A172 (cell line): ENCODE results near the gene CAPN9. TPM values are rescaled to one million over a fixed set of nuclear protein-coding genes. Genes with fewer than 3 reads are reported as not detected.
A peak's percentile ranks its signal among the peaks of the same experiment; 100 is the strongest.

Source experiments
- DNase-seq: peaks from one replicate; pipeline ENCODE4 v3.0.0-alpha.2; 2015; ENCODE audit warnings: low spot score
- total RNA-seq: library from RNA; depleted of rRNA; stranded (reverse); fragments of >200 nt; shearing (Covaris generic); gene quantifications from 2 replicates; pipeline ENCODE4 v1.2.3, GENCODE V29; 2014

CAPN9 gene
- total RNA-seq, 1 experiment from 2014 or later = not detected

DNA sequence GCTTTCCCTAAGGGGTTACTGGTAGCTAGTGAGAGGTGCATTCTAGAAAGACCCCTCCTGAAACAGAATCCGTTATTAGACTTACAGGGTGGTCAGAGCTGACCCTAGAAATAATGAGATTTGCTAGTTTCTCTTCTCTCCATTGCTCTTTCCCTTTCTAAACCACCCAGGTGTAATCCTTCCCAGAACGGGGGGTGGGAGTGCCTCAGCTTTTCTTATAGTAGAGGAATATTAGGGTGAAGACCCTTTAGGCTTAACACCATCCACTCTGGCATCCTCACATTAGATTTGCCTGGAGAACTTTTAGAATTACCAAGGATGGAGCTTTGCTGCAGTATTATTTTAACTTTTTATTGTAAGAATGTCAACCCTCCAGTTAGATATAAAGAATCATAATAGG is 49.4 kb downstream of the CAPN9 start:
- no peak for DNase-seq

- DNase-seq = no peak
Observed at GRCh38 chr1:230797376-230797920, 50.3 kb downstream of the CAPN9 start.

- peak; percentile 65 for DNase-seq
Observed at GRCh38 chr1:230797942-230798365, 50.8 kb downstream of the CAPN9 start.

GRCh38 chr1:230798491-230798890 is 51.3 kb downstream of the CAPN9 start:
- DNase-seq = no peak

DNA sequence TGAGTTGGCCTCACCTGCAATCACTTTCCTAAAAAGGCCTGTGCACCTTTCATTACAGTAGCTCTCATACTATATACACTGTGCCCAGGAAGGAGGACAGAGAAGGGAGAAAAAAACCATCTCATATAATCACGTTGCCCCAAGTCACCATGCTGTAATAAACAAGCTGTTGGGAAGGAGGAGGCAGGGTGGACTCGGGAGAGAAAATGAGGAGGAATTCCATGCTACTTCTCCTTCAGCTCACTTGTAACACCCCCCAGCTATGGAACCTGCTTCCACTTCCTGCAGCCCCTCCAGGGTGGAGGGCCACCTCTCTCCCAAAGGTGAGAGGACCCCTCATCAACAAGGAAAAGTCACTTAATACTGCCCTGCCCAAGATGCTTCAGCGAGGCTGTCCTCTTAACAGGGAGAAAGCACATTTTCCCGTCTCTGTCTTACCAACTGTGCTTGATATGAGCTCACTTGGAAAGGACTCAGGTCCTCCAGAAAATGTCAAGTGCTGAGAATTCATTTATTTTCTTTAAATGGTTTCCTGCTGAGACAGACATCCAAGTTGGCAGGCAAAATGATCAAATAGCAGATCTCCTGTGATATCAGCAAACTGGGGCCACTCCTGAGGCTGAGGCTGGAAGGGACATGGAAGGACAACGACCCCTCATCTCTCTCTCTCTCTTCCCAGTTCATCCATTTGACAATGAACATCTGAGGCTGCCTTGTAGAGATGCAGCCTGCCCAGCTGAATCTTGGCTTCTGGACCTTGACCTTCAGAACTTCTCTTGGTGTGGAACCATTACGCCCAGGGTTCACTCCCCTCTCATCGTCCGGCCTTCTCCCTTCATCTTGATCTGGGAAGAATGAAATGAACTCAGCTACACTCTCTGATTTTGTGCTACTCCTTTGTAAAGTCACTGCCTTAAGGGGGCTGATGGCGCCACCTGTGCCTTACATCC is 54.0 kb downstream of the CAPN9 start:
- DNase-seq = no peak

- DNase-seq = no peak
Observed at GRCh38 chr1:230804396-230804795, 57.2 kb downstream of the CAPN9 start.

DNA sequence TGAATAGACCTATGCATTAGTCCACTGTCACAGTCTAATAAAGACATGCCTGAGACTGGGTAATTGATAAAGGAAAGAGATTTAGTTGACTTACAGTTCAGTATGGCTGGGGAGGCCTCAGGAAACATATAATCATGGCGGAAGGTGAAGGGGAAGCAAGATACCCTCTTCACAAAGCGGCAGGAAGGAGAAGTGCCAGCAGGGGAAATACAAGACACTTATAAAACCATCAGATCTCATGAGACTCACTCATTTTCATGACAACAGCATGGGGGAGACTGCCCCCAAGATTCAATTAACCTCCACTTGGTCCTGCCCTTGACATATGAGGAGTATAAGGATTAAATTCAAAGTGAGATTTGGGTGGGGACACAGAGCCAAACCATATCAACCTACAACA is 59.4 kb downstream of the CAPN9 start:
- no peak for DNase-seq

DNA sequence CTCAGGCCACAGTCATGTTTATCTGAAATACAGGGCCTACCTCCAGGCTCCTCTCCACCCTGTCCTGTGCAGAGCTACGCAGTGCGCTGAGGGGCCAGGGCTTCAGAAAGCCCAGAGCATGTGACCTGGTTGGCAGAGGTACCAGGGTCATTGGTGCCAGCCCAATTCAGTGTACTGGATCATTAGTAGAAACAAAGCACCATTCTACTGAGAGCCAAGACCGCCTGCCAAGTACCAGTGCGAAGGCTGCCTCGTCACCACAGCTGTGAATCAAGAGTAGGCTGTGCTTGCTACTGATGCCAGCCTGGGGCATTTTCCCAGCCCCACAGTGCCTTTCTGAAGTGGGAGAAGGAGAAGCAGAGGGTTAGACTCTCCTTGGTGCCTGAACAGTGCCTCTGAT is 59.8 kb downstream of the CAPN9 start:
- DNase-seq = no peak

DNA sequence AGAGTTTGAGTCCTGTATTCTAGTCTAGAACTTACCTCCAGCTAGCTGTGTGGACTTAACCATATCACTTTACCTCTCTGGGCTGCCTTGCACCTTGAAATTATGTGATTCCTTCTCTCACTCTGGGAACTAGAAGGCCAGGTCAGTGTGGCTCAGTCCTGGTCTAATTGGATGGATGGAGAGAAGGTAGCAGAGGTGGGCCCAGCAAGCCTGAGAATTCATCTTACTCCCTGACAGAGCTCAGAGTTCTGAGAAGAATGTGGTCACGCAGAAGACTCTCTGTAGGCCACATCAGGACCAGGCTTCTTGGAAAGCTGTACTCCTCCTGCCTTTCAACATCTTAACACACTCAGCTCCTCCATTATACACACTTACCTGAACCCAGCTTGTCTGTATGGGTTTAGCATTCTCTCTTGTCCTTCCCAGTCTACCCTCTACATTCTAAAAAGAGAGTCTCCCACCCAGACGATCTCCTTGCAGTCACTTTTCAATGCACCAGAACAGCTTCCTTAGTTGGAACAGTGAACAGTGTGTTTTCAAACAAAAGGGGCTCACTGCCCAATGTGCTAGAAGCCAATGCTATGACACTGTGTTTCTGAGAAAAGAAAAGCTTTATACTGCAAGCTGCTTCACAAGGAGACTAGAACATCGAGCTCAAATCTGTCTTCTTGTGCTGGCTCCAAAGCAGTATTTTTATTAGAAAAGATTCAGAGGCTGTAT is 60.5 kb downstream of the CAPN9 start:
- no peak for DNase-seq

DNA sequence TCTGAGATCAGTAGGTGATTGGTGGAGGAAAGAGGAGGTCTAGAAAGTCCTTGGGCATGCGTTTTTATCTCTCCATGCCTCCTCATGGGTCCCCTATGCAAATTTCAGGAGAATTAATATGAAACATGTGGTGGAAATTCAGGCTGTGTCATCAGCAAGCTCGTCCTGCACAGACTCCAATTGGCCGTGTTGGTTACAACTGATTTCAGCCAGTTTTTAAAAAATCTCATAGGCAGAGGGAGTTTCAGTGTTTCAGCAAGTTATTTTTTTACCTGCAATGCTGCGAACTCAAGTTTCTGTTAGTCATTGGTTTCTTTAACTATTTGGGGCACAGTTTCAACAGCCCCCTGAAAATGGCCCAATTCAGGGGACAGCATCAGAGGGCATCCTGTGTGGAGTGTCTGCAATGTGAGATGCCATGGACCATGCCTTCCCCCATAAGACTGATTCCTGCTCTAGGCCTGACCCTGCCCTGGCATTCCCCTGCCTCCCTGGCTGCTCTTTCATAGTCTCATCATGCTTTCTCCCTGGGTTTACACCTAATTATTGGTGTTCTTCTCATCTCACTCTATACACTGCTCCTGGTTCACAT is 61.2 kb downstream of the CAPN9 start:
- no peak for DNase-seq

DNA sequence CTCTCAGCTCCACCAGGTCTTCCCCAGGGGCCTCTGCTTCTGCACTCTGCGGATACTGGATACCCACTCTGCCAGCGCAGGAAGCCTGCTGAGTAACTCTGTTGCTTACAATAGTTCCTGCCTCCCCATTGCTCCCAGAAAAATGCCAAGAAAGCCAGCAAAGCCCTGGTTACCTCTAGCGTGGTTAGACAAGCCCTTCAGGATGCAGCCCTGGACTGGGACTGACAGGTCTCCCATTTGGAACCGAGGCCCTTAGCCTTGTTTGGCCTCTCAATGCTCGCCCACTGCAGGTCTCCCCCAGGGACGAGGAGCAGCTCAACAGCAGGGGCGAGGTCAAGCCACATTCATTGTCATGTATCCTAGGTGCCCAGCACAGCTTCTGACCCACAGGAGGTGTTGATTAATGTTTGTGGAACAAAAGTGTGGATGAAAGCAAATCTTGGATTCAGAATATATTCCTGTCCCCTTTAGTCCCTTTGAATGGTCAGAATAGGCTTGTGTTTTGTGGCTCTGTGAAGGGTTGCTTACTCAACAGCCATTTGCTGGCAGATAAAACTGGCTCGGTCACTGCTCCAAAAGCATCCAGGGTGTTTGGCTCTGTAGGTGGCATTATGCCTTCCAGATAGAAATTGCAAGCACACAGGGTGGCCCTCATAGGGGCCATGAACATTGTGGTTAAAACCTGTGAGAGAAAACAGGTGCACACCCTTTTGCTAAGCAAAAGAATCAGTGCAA is 62.2 kb downstream of the CAPN9 start:
- no peak for DNase-seq

- DNase-seq = no peak
Observed at GRCh38 chr1:230812568-230812967, 65.4 kb downstream of the CAPN9 start.

DNA sequence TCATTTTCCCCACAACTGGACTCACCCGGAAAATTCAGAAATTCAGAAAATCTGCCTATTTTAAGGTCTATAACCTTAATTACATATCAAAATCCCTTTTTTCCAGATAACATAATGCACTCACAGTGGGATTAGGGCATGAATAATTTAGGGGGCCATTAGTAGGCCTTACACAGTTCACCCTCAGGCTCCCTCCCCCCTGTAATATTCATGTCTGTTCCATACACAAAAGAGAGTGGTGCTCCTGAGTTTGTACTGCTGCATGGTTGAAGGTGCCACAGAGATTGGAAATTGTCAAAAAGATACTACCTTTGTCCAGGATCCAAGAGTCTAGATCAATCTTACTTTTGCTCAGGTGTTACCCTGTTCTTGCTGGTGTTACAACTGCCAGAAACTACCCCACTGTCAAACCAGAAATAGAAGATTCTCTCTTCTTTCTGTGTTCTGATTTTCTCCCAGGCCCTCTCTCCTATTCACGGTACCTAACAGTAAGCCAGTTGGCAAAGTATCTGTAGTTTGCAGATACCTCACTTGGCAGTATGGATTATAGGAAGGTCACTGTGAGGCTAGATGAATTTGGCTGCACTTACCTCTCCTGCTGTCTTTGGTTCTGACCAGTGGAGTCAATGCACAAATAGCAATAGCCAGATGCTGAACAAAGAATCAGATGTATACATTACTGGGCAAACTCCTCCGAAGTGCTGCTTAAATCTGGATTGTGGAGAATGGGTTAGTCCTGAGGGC is 67.9 kb downstream of the CAPN9 start:
- DNase-seq = no peak

DNA sequence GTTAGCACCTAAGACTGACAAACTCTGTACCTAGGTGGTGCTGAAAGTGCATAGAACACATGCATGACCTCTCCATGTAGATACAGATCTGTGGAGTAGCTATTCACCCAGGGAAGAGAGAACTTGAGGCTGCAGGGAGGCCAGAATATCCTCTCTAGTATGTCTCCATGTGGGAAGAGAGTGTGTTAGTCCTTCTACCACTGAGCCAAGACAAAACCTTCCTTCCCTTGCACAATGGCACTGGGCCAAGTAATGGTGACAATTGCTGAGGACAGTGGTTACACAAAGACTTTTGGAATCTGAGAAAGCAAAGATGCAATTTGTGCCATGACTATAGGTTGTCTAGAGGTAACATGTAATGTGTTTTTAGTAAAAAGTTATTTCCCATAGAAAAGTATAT is 68.8 kb downstream of the CAPN9 start:
- no peak for DNase-seq

GRCh38 chr1:230818367-230818766 is 71.2 kb downstream of the CAPN9 start:
- no peak for DNase-seq

DNA sequence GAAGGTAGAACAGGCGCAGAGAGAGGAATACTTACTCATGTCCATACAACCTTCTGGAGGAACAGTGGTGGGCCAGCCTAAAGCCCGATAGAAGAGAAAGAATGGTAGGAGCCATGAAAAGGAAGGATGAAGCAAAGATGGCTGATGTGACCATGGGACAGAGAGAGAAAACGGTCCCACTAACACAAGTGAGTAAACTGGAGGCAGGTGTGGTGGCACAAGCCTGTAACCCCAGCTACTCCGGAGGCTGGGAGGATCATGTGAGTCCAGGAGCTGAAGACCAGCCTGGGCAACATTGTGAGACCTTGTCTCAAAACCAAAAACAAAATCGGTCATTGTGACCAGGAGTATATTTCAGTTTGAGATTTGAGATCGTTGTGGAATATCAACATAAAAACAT is 71.7 kb downstream of the CAPN9 start:
- DNase-seq = no peak

- no peak for DNase-seq
Observed at GRCh38 chr1:230819976-230820375, 72.8 kb downstream of the CAPN9 start.

DNA sequence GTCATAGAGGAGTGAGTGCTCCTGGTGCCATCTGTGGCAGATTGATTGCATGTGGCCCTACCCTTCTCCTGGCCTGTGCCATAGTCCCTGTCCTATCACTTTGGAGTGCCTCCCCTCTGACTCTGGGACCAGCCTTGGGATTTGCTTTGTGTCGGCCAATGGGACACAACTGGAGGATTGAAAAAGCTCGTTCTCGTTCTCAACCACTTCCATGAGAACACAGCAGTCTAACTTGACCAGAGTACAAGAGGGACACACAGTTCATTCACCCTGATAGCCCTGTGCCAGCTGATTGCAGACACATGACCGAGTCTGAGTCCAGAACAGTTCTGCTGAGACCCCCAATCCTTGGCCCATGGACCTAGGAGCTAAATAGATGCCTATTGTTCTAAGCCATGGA is 73.4 kb downstream of the CAPN9 start:
- no peak for DNase-seq

- no peak for DNase-seq
Observed at GRCh38 chr1:230821346-230821745, 74.2 kb downstream of the CAPN9 start.

- DNase-seq = no peak
Observed at GRCh38 chr1:230822092-230822581, 74.9 kb downstream of the CAPN9 start.

DNA sequence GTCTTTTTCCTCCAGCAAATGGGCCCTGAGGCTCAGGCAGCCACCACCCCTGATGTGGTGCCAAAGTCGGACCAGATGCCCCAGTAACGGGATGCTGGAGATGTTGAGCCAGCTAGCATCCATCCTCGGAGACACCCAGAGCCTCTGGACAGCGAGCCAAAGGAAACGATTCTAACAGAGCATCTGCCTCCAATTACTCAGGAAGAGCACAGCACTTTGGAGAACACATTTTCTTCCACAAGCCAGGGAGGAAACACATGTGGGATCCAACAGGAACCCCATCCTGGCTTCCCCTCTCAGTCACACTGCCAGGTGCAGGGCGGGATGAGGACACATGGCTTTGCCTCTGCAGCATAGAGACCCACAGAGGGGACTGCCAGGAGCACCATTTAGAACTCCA is 76.2 kb downstream of the CAPN9 start:
- DNase-seq = no peak
